HG02840 (cell line): ENCODE data around the gene PRKCZ.

ENCODE experiments used
- ATAC-seq: cut with Tn5 transposase; IDR thresholded peaks from one replicate; pipeline ENCODE4 v1.9.1; 2021; ENCODE audit warnings: mild to moderate bottlenecking, moderate library complexity, moderate number of reproducible peaks; ENCODE audit not compliant: unreplicated experiment, low FRiP score

Gene PRKCZ

DNA sequence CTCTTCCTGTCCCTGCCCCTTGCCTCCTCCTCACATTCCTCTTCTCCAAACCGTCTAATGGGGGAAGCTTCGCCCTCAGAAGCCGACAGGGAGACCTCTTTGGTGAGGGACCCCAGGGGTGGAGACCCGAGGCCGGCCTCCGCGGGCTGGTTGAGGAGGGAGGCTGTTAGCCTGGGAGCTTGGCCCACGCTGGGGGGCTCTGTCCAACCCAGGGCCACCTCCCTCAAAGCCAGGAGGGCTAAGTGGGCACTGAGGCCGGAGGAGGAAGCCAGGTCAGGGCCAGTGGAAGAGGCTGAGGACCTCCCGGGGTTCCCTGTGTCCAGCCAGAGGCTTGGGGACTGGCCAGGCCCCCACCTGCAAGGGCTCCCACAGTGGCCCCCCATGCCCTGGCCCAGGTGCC, 25.8 kb upstream of the PRKCZ start:
- ATAC-seq: no peak

GRCh38 chr1:2024887-2025286, 25.3 kb upstream of the PRKCZ start:
- no peak for ATAC-seq

- ATAC-seq: no peak
These were observed 24.7 kb upstream of the PRKCZ start for GRCh38 chr1:2025491-2025981.

GRCh38 chr1:2027961-2028583, 22.1 kb upstream of the PRKCZ start:
- no peak for ATAC-seq

GRCh38 chr1:2028870-2029560, 21.2 kb upstream of the PRKCZ start:
- no peak for ATAC-seq

- no peak for ATAC-seq
These were observed 20.6 kb upstream of the PRKCZ start for GRCh38 chr1:2029561-2029960.

GRCh38 chr1:2030076-2030871, 19.9 kb upstream of the PRKCZ start:
- no peak for ATAC-seq

DNA sequence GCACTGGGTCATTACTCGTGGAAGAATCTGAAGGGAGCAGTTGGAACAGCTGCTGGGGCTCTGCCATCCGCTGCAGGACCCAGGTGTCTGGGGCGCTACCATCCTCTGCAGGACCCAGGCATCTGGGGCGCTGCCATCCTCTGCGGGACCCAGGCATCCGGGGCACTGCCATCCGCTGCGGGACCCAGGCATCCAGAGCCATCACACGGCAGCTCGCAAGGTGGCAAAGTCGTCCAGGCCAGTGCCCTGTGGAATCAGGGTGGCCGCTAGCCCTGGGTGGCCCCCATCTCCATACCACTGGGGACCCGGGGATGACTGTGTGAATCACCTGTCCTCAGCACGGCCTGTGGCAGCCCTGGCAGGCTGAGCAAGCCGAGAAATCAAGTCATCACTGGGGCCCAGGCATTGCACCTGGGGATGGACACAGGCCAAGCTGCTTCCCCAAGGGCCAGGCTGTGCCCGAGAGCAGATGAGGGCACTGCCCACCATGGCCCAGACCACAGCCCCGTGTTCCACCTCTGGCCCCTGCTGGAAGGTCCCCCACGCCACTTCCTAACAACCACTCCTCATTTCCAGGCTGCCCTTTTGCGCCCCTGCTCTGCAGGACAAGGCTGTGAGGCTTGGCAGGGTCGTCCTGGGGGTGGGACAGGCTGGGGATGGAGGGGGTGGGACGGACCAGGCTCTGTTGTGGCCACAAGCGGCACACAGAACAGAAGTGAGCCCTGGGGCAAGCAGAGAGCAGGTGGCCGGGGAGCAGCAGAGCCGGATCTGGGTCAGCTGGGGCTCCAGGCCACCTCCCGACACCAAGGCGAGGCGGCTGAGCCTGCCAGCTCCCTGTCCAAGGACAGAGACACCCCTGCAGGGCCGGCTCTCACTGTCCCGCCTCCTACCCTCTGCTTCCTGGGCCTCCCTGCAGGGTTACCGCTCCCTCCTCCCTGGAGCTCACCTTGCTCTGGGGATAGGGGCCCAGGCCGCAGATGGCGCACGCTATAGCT, 18.4 kb upstream of the PRKCZ start:
- no peak for ATAC-seq

- ATAC-seq: no peak
These were observed 17.5 kb upstream of the PRKCZ start for GRCh38 chr1:2032737-2033136.

GRCh38 chr1:2033165-2033564, 17.0 kb upstream of the PRKCZ start:
- no peak for ATAC-seq

DNA sequence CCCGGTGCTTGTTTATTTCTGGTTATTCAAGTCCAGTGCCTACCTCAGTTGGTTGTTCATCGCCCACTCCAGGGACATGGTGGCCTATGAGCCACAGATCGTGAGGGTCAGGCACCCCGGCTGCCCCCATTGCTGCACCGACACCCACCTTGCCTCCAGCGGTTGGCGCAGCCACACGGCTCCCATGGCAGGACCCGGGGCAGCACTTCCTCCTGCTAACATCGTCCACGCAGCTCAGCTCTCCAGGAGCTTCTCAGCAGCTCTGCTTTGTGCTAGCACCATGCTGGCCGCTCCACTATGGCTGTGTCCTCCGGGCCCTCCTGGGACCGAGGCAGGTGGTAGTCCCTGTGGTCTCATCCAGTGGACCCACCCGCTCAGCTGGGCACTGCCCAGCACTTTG, 13.9 kb upstream of the PRKCZ start:
- ATAC-seq: no peak

DNA sequence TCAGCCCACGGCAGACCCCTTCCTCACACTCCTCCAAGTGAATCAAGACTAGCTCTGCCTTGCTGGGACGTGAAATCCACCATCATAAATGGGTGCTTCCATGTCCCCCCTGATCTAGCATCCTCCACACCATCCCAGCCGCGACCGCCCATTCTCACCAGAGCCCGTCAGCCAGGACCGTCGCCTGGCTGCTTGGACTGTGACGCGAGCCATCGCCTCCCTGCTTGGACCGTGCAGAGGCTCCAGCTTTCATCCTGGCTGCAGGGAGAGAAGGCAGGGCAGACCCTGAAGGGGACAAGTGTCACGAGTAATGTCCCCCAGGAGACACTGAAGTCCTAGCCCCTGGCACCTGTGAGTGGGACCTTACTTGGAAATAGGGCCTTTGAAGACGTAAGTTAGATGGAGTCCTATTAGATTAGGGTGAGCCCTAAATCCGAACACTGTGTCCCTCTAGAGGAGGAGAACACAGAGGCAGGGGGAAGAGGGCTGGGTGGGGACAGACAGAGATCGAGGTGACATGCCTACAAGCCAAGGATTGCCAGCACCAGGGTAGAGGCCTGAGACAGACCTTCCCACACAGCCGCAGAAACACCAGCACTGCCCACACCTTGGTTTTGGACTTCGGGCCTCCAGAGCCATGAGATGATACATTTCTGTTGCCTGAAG, 12.8 kb upstream of the PRKCZ start:
- ATAC-seq: no peak

DNA sequence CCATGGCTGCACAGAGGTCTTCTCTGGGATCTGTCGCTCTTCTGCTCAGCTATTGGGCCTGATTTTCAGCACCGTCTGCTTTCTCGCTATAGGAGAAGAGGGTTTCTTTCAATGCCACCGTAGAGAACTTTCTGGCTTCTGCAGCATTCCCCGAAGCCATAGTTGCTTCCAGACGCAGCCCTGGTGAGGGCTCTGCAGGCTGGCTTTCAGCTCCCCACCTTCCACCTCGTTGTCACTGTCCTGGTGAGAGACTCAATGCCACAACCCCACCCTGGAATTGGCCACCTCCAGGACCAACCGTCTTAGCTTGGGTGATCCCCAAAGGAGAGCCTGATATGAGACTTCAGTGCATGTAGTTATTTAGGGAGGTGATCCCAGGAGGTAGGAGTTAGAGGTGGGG, 12.0 kb upstream of the PRKCZ start:
- no peak for ATAC-seq

- no peak for ATAC-seq
These were observed 11.0 kb upstream of the PRKCZ start for GRCh38 chr1:2039251-2039650.

- ATAC-seq: no peak
These were observed 8.9 kb upstream of the PRKCZ start for GRCh38 chr1:2041305-2041704.

DNA sequence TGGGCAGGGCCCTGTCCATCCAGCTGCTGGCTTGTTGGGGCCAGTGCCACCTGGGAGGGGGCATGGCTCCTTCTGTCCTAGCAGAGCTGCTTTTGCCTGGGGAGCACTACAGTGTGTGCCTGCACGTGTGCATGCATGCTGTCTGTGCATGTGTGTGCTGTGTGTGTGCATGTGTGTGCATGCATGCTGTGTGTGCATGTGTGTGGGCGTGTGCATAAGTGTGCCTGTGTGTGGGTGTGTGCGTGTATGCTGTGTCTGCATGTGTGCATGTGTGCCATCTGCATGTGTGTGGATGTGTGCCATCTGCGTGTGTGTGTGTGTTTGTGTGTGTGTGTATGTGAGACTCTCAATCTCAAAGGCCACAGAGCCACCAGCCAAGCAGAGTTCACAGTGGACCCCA, 8.3 kb upstream of the PRKCZ start:
- no peak for ATAC-seq

GRCh38 chr1:2042830-2043773, 7.1 kb upstream of the PRKCZ start:
- ATAC-seq: no peak

GRCh38 chr1:2043886-2044285, 6.3 kb upstream of the PRKCZ start:
- no peak for ATAC-seq
